GM13976 (cell line): Measurements from ENCODE around the gene KRAS.
A peak's percentile ranks its signal among the peaks of the same experiment; 100 is the strongest.

Experiments
- DNase-seq: peaks from one replicate; pipeline ENCODE4 v3.0.0; 2012; ENCODE audit warnings: low spot score
- in situ Hi-C: fragments of 300-500 bp; cut with MboI; formaldehyde crosslinking; loops from one replicate; pipeline ENCODE4 v1.12.0; 2022; ENCODE audit warnings: low sequenced_read_pairs, mixed read lengths, inconsistent platforms; ENCODE audit not compliant: unreplicated experiment
- TF ChIP-seq, protein P1 (sequence below): IDR thresholded peaks from 2 replicates; pipeline ENCODE4 v1.5.1; 2012; ENCODE audit warnings: borderline replicate concordance, mild to moderate bottlenecking; ENCODE audit not compliant: insufficient read depth; ENCODE audit errors: extremely low read depth, missing control alignments, control extremely low read depth

Gene KRAS

DNA sequence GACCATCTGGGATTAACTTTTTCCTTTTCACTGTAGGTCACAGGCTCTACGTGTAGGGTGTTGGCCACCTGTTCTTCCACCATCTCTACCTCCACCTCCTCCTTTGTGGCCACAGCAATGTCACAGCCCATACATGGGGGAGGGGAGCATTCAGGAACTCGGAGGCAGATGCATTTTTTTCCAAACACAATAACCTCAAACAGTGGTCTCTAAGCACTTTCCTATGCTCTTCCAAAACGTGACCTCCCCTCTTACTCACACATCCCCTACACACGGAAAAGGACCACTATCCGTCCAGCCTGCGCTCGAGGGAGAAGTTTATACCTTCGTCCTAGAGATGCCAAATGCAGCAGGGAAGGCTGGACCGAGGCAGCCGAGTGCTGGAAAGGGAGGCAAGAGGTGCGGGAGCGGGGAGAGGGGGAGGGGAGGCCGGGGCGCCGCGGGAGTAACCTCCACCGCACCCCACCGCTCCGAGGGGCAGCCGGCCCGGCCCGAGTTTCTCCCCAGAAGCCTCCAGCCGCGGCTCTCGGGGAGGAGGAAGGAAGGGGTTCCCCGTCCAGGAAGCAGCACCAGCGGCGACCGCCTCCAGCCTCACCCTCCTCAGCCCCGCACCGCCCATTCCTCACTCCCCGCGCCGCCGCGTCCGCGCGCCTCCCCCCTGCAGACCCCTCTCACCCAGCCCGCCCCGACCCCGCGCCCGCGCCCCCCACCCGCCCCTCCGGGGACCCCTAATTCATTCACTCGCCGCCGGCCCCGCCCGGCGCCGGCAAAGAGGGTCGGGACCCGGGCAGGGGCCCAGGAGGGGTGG is 594 bp downstream of the KRAS start:
- in situ Hi-C loops: no loop called here
- TF ChIP-seq, protein P1, sequence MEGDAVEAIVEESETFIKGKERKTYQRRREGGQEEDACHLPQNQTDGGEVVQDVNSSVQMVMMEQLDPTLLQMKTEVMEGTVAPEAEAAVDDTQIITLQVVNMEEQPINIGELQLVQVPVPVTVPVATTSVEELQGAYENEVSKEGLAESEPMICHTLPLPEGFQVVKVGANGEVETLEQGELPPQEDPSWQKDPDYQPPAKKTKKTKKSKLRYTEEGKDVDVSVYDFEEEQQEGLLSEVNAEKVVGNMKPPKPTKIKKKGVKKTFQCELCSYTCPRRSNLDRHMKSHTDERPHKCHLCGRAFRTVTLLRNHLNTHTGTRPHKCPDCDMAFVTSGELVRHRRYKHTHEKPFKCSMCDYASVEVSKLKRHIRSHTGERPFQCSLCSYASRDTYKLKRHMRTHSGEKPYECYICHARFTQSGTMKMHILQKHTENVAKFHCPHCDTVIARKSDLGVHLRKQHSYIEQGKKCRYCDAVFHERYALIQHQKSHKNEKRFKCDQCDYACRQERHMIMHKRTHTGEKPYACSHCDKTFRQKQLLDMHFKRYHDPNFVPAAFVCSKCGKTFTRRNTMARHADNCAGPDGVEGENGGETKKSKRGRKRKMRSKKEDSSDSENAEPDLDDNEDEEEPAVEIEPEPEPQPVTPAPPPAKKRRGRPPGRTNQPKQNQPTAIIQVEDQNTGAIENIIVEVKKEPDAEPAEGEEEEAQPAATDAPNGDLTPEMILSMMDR: no peak
- DNase-seq: peak; percentile 74

DNA sequence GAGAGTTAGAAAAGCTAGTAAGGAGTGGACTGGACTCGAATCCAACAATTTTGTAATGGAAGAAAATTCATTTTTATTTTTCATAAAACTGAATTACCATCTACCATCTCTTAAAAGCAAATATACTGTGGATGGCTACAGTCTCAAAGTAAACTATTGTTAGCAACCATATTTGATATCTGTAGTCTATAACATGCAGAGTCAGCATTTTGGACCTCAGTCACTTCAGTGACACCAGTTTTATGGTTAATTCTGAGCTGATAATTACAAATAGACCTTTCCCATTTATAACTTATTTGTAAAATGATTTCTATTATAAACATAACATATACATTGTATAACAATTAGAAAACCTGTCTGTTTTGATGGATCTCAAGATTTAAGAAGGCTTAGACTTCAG is 2.0 kb downstream of the KRAS start:
- TF ChIP-seq, protein P1: no peak
- in situ Hi-C loops: no loop called here
- no peak for DNase-seq

DNA sequence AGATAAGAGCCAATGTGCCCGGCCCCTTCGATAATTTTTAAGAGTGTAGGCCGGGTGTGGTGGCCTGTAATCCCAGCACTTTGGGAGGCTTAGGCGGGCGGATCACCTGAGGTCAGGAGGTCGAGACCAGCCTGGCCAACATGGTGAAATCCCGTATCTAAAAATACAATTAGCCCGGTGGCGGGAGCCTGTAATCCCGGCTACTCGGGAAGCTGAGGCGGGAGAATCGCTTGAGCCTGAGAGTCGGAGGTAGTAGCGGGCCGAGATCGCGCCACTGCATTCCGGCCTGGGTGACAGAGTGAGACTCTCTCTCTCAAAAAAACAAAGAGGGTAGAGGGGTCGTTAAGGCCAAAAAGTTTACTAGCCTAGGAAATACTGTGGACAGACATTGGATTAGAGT is 2.6 kb downstream of the KRAS start:
- TF ChIP-seq, protein P1: no peak
- in situ Hi-C loops: no loop called here
- DNase-seq: no peak

DNA sequence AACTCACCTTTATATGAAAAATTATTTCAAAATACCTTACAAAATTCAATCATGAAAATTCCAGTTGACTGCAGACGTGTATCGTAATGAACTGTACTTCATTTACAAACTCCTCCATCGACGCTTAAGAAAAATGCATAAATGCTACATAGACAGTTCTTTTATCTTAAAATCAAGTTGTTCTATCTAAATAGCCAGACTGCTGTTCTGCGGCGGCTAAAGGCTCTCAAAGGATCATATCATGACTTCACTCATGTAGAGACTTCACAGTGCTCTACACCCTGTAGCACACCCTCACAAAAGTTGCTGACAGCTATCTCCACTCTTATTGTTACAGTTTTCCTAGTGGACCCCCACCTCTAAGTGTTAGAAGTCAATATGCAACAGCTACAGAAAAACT is 5.2 kb downstream of the KRAS start:
- in situ Hi-C loops: no loop called here
- no peak for DNase-seq
- TF ChIP-seq, protein P1: no peak

DNA sequence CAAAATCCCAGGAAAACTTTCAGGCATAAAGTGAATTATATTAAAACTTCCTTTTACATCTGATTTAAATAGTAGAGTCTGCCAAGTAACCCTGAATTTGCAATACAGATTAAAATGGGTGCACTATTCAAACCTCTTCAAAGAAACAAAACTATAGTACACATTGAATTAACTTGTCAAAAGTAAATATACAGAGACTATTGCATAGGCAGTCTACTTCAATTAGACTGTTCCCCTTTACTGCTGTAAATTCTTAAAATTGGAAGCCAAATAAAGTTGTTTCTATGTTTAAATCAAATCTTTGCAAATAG is 7.1 kb downstream of the KRAS start:
- TF ChIP-seq, protein P1: no peak
- in situ Hi-C loops: no loop called here
- DNase-seq: no peak

DNA sequence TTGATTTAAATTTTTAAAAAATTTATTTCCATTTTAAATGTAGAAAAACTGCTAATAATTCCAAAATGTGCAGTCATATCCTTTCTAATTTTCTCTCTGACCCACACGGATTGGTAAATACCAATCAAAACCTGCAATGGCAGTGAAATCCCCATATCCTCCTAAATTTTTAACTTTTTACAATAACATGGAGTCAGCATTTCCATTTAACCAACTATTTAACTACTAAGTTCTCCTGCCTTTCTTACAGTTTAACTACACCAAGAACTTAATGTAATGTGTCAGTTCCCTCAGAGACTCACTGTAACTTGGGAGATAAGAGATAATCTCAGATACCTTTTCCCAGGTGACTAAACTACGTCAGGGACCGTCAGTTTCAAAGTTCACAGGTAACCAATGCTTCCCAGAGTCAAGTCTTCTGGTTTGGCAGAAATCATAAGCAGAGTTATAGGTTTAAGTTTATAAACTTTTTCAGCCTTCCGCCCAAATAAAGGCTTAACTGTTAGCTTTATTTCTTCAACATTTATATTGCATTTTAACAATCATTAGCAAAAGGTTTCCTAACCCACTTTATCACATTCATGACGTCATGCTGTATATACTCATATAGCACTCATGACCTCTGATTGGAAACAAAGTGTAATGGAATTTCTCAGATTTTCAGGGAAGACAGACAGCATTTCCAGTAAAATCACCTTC is 7.6 kb downstream of the KRAS start:
- DNase-seq: no peak
- in situ Hi-C loops: no loop called here
- TF ChIP-seq, protein P1: no peak
